Measurements from ENCODE around the gene KIF12.

DNA sequence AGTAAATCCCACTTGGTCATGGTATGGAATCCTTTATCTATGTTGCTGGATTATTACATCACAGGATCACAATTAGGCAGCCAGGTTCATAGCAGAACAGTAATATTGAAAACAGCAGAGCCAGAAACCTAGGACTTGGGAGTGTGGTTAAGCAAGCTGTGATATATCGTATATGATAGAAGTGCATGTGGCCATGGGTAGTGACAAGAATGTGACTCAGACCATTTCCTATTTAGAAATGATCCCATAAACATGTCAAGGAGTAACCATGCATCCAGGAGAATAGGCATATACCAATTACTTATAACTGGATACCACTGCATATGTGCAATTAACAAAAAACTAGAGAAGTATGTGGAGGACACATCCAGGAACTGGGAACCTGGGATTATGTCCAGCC lies 52.2 kb downstream of the KIF12 start:
- TF ChIP-seq, protein P1, sequence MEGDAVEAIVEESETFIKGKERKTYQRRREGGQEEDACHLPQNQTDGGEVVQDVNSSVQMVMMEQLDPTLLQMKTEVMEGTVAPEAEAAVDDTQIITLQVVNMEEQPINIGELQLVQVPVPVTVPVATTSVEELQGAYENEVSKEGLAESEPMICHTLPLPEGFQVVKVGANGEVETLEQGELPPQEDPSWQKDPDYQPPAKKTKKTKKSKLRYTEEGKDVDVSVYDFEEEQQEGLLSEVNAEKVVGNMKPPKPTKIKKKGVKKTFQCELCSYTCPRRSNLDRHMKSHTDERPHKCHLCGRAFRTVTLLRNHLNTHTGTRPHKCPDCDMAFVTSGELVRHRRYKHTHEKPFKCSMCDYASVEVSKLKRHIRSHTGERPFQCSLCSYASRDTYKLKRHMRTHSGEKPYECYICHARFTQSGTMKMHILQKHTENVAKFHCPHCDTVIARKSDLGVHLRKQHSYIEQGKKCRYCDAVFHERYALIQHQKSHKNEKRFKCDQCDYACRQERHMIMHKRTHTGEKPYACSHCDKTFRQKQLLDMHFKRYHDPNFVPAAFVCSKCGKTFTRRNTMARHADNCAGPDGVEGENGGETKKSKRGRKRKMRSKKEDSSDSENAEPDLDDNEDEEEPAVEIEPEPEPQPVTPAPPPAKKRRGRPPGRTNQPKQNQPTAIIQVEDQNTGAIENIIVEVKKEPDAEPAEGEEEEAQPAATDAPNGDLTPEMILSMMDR (IDR thresholded peaks at IDR 0.05) = no peak
- no peak for TF ChIP-seq POLR2A (IDR thresholded peaks at IDR 0.05)

Data from lower leg skin (tissue), 3 donors.